Gastroesophageal sphincter (tissue), 3 donors: ENCODE results near the gene C1QTNF8.

Source experiments
- EP300 ChIP-seq: sonication (generic); formaldehyde crosslinking; IDR thresholded peaks from one replicate; pipeline ENCODE4 v1.6.1; 2017; ENCODE audit warnings: antibody characterized with exemption, mild to moderate bottlenecking
- POLR2A ChIP-seq, 2 donors: fragments of 450-650 bp; IDR thresholded peaks; one replicate each; pipeline ENCODE4 v1.6.1; 2017; ENCODE audit warnings: antibody characterized with exemption in 2 of 2, mild to moderate bottlenecking in 2 of 2, moderate library complexity in 1 of 2
- POLR2AphosphoS5 ChIP-seq: sonication (generic); formaldehyde crosslinking; IDR thresholded peaks from one replicate; pipeline ENCODE4 v1.6.1; 2017; ENCODE audit warnings: antibody characterized with exemption
- TF ChIP-seq, protein P1 (sequence below), 4 experiments: fragments of 200-600 bp in 2 of 4; fragments of 450-650 bp in 2 of 4; sonication (generic) in 1 of 4; IDR thresholded peaks; one replicate each; pipeline ENCODE4 v1.5.1; 2017 to 2019; ENCODE audit warnings: antibody characterized with exemption in 4 of 4, mild to moderate bottlenecking in 2 of 4, moderate library complexity in 2 of 4

DNA sequence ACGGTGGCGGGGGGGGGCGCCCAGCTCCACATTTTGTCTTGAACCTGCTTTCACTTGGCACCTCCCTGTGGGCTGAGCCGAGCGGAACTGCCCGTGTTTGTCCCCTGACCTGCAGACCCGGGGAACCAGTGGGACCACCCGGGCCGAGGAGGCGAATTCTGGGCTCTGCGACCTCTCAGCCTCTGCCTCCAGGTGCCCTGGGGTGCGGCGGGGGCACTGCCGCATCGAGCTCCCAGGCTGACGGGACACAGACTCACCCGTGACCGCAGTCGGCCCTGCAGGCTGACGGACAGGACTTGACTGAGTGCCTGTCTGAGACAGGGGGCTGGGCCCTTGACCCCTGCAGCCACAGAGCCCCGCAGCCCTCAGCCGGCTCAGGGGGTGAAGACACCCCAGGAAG is 11.1 kb upstream of the C1QTNF8 start:
- TF ChIP-seq, protein P1, sequence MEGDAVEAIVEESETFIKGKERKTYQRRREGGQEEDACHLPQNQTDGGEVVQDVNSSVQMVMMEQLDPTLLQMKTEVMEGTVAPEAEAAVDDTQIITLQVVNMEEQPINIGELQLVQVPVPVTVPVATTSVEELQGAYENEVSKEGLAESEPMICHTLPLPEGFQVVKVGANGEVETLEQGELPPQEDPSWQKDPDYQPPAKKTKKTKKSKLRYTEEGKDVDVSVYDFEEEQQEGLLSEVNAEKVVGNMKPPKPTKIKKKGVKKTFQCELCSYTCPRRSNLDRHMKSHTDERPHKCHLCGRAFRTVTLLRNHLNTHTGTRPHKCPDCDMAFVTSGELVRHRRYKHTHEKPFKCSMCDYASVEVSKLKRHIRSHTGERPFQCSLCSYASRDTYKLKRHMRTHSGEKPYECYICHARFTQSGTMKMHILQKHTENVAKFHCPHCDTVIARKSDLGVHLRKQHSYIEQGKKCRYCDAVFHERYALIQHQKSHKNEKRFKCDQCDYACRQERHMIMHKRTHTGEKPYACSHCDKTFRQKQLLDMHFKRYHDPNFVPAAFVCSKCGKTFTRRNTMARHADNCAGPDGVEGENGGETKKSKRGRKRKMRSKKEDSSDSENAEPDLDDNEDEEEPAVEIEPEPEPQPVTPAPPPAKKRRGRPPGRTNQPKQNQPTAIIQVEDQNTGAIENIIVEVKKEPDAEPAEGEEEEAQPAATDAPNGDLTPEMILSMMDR (IDR thresholded peaks at IDR 0.05), result no peak
- TF ChIP-seq POLR2A (IDR thresholded peaks at IDR 0.05) (no peak), POLR2AphosphoS5 (no peak), EP300 (no peak)
